Liver (tissue), 9 donors: ENCODE measurements around the gene SH3RF3. TPM values are rescaled to one million over a fixed set of nuclear protein-coding genes. Genes with fewer than 3 reads are reported as not detected.

ENCODE experiments used
- DNase-seq: peaks from one replicate; pipeline ENCODE4 v3.0.0-alpha.2; 2017; ENCODE audit warnings: low spot score
- H3K27ac ChIP-seq, 2 donors: one replicate each; pipeline ENCODE4 v1.7.0; 2013; ENCODE audit warnings: inconsistent platforms in 2 of 2, low read length in 2 of 2, control low read depth in 1 of 2, low read depth in 1 of 2, mild to moderate bottlenecking in 1 of 2
- H3K27me3 ChIP-seq, 4 donors: one replicate each; pipeline versions ENCODE4 v1.6.1 to v1.7.0; 2013; ENCODE audit warnings: low read length in 3 of 4, inconsistent platforms in 1 of 4, mild to moderate bottlenecking in 1 of 4, moderate library complexity in 1 of 4; ENCODE audit not compliant: control insufficient read depth in 4 of 4, insufficient read depth in 4 of 4
- H3K36me3 ChIP-seq, 4 donors: one replicate each; pipeline versions ENCODE4 v1.6.1 to v1.7.0; 2013; ENCODE audit warnings: low read length in 3 of 4, mild to moderate bottlenecking in 3 of 4, low read depth in 1 of 4, moderate library complexity in 1 of 4; ENCODE audit not compliant: control insufficient read depth in 4 of 4, insufficient read depth in 3 of 4
- H3K4me1 ChIP-seq, 4 donors: one replicate each; pipeline versions ENCODE4 v1.6.1 to v1.7.0; 2013; ENCODE audit warnings: low read length in 3 of 4, mild to moderate bottlenecking in 3 of 4, moderate library complexity in 1 of 4; ENCODE audit not compliant: control insufficient read depth in 4 of 4, insufficient read depth in 4 of 4
- H3K4me3 ChIP-seq, 3 donors: one replicate each; pipeline versions ENCODE4 v1.6.1 to v1.7.0; 2013; ENCODE audit warnings: low read length in 3 of 3, control low read depth in 1 of 3, low read depth in 1 of 3, mild to moderate bottlenecking in 1 of 3
- H3K9ac ChIP-seq, 2 donors: one replicate each; pipeline ENCODE4 v1.7.0; 2013; ENCODE audit warnings: low read length in 2 of 2, mild to moderate bottlenecking in 2 of 2, moderate library complexity in 2 of 2, control low read depth in 1 of 2, low read depth in 1 of 2
- H3K9me3 ChIP-seq, 4 donors: one replicate each; pipeline versions ENCODE4 v1.6.1 to v1.7.0; 2013; ENCODE audit warnings: low read length in 3 of 4; ENCODE audit not compliant: control insufficient read depth in 4 of 4
- ATF3 ChIP-seq: IDR thresholded peaks from 2 replicates; pipeline ENCODE4 v1.6.1; 2016; ENCODE audit warnings: antibody characterized with exemption
- EGR1 ChIP-seq, 2 donors: IDR thresholded peaks; 2 replicates each; pipeline ENCODE4 v1.6.1; 2016 to 2018; ENCODE audit warnings: antibody characterized with exemption in 2 of 2, low read depth in 2 of 2
- FOXA1 ChIP-seq: IDR thresholded peaks from 2 replicates; pipeline ENCODE4 v1.6.1; 2016; ENCODE audit warnings: antibody characterized with exemption
- FOXA2 ChIP-seq: IDR thresholded peaks from 2 replicates; pipeline ENCODE4 v1.6.1; 2016; ENCODE audit warnings: antibody characterized with exemption
- GABPA ChIP-seq, 2 donors: IDR thresholded peaks in 1 of 2; conservative IDR thresholded peaks in 1 of 2; 2 replicates each; pipeline ENCODE4 v1.6.1; 2016; ENCODE audit warnings: antibody characterized with exemption in 2 of 2, mild to moderate bottlenecking in 1 of 2, moderate library complexity in 1 of 2
- HNF4A ChIP-seq, 2 donors: conservative IDR thresholded peaks; 2 replicates each; pipeline ENCODE4 v1.6.1; 2016; ENCODE audit warnings: antibody characterized with exemption in 2 of 2, mild to moderate bottlenecking in 2 of 2
- HNF4G ChIP-seq: IDR thresholded peaks from 2 replicates; pipeline ENCODE4 v1.6.1; 2016; ENCODE audit warnings: antibody characterized with exemption
- JUND ChIP-seq, 2 donors: IDR thresholded peaks; 2 replicates each; pipeline ENCODE4 v1.6.1; 2016; ENCODE audit warnings: antibody characterized with exemption in 2 of 2
- MAX ChIP-seq: IDR thresholded peaks from 2 replicates; pipeline ENCODE4 v1.6.1; 2016; ENCODE audit warnings: antibody characterized with exemption
- NR2F2 ChIP-seq: IDR thresholded peaks from 2 replicates; pipeline ENCODE4 v1.6.1; 2016; ENCODE audit warnings: antibody characterized with exemption
- RAD21 ChIP-seq, 2 donors: IDR thresholded peaks; 2 replicates each; pipeline ENCODE4 v1.6.1; 2016; ENCODE audit warnings: antibody characterized with exemption in 2 of 2, mild to moderate bottlenecking in 2 of 2
- REST ChIP-seq: IDR thresholded peaks from 2 replicates; pipeline ENCODE4 v1.6.1; 2016; ENCODE audit warnings: antibody characterized with exemption, mild to moderate bottlenecking
- RXRA ChIP-seq, 2 donors: IDR thresholded peaks; 2 replicates each; pipeline ENCODE4 v1.6.1; 2017 to 2018; ENCODE audit warnings: antibody characterized with exemption in 2 of 2, mild to moderate bottlenecking in 1 of 2
- SP1 ChIP-seq: IDR thresholded peaks from 2 replicates; pipeline ENCODE4 v1.6.1; 2018; ENCODE audit warnings: antibody characterized with exemption, mild to moderate bottlenecking
- TAF1 ChIP-seq: conservative IDR thresholded peaks from 2 replicates; pipeline ENCODE4 v1.6.1; 2016; ENCODE audit warnings: antibody characterized with exemption, mild to moderate bottlenecking
- WGBS: extraction: QIAGEN DNeasy Blood & Tissue Kit; methylation state at CpG from one replicate; pipeline ENCODE4 v1.1.7; 2013; 5-methylcytosine and 5-hydroxymethylcytosine counted together
- polyA plus RNA-seq, 2 donors: library from polyadenylated mRNA; stranded (reverse) in 1 of 2; unstranded in 1 of 2; fragments of 200-250 nt in 1 of 2; fragments of >200 nt in 1 of 2; fragmentation: Nextera tagmentation in 1 of 2; extraction: Ambion mirVana in 1 of 2; gene quantifications; one replicate each; pipeline versions ENCODE4 v1.2.1 to v1.2.3, GENCODE V29; 2013 to 2015
- total RNA-seq, 2 donors: library from RNA; depleted of rRNA; stranded (reverse); fragments of >200 nt; gene quantifications; one replicate each; pipeline ENCODE4 v1.2.3, GENCODE V29; 2014
- TF ChIP-seq, protein P1 (sequence below): fragments of 150-350 bp; IDR thresholded peaks from 2 replicates; pipeline ENCODE4 v1.5.1; 2017; ENCODE audit warnings: improper control_type of control experiment, low read depth, low read length; ENCODE audit not compliant: missing input control
- TF ChIP-seq, protein P2 (sequence below): IDR thresholded peaks from 2 replicates; pipeline ENCODE4 v1.6.1; 2016; ENCODE audit warnings: antibody characterized with exemption
- donor health status: healthy.
- donor health status: healthy.
- donor health status: healthy.
- donor health status: healthy.
- donor health status: healthy.

SH3RF3 gene
- total and polyA plus RNA-seq, 4 donors: 0.11 to 1.0 (median 0.54) TPM

DNA sequence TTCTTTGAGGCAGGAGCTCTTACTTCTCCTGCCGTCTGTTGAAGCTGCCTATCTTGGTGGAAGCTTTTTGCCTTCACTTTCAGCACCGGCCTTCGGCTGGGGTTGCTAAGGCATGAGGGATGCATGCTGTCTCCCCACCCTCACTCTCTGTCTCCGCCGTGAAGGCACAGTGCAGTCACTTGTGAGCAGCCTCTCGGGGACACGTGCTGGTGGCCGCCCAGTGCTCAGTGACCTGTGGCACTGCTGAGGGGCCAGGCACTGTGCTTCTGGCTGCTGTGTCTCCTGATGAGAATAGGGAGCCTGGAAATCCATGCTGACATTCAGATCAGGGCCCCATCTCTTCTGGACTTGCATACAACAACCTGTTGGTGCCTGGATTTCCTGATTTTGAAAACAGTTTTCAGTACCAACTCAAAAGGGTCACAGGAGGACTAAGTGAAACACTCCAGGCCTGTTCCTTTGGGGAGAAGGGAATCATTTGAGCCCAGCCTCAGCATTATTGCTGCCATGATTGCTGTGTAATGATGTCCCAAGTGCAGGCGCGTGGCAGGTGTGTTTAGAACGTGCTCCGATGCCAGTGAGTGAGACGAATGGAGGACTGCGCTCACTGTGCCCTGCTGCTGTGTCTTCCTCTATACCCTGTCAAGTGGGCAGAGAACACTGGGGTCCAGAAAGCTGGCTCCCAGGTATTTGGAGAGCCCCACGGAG is 266.6 kb downstream of the SH3RF3 start:
- no peak for DNase-seq
- Histone ChIP-seq H3K9ac (no peak overlapping the region), H3K27me3 (no peaks in the 10 kb centered on the region), H3K4me3 (no peak overlapping the region), H3K36me3 (no peaks in the 10 kb centered on the region), H3K27ac (no peak overlapping the region), H3K9me3 (no peaks in the 10 kb centered on the region), H3K4me1 (no peaks in the 10 kb centered on the region)
- TF ChIP-seq RAD21 (IDR thresholded peaks at IDR 0.05): no peak
- no peak for TF ChIP-seq MAX
- no peak for TF ChIP-seq HNF4A (conservative IDR thresholded peaks at IDR 0.05)
- TF ChIP-seq RXRA (IDR thresholded peaks at IDR 0.05): no peak
- TF ChIP-seq HNF4G: no peak
- TF ChIP-seq SP1: no peak
- no peak for TF ChIP-seq GABPA (IDR thresholded peaks at IDR 0.05 in 1 of 2, conservative IDR thresholded peaks at IDR 0.05 in 1 of 2)
- TF ChIP-seq ATF3: no peak
- no peak for TF ChIP-seq FOXA1
- TF ChIP-seq, protein P1, sequence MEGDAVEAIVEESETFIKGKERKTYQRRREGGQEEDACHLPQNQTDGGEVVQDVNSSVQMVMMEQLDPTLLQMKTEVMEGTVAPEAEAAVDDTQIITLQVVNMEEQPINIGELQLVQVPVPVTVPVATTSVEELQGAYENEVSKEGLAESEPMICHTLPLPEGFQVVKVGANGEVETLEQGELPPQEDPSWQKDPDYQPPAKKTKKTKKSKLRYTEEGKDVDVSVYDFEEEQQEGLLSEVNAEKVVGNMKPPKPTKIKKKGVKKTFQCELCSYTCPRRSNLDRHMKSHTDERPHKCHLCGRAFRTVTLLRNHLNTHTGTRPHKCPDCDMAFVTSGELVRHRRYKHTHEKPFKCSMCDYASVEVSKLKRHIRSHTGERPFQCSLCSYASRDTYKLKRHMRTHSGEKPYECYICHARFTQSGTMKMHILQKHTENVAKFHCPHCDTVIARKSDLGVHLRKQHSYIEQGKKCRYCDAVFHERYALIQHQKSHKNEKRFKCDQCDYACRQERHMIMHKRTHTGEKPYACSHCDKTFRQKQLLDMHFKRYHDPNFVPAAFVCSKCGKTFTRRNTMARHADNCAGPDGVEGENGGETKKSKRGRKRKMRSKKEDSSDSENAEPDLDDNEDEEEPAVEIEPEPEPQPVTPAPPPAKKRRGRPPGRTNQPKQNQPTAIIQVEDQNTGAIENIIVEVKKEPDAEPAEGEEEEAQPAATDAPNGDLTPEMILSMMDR: no peak
- 85% methylated on average over 15 of the region's 15 CpGs for WGBS

GRCh38 chr2:109396202-109397180 is 267.5 kb downstream of the SH3RF3 start:
- Histone ChIP-seq H3K4me1 (no peaks in the 10 kb centered on the region), H3K9me3 (no peaks in the 10 kb centered on the region), H3K36me3 (no peaks in the 10 kb centered on the region), H3K27ac (no peak overlapping the region), H3K4me3 (no peak overlapping the region), H3K9ac (no peak overlapping the region), H3K27me3 (no peaks in the 10 kb centered on the region)
- TF ChIP-seq ATF3 (no peak), FOXA1 (no peak), MAX (no peak), EGR1 (IDR thresholded peaks at IDR 0.05; ENCODE audit: low read depth in 2 of 2) (no peak), NR2F2 (no peak), JUND (IDR thresholded peaks at IDR 0.05) (no peak), HNF4A (conservative IDR thresholded peaks at IDR 0.05) (no peak), RXRA (IDR thresholded peaks at IDR 0.05) (no peak), SP1 (no peak), REST (no peak), TAF1 (no peak), FOXA2 (no peak), GABPA (IDR thresholded peaks at IDR 0.05 in 1 of 2, conservative IDR thresholded peaks at IDR 0.05 in 1 of 2) (no peak)
- TF ChIP-seq, protein P2, sequence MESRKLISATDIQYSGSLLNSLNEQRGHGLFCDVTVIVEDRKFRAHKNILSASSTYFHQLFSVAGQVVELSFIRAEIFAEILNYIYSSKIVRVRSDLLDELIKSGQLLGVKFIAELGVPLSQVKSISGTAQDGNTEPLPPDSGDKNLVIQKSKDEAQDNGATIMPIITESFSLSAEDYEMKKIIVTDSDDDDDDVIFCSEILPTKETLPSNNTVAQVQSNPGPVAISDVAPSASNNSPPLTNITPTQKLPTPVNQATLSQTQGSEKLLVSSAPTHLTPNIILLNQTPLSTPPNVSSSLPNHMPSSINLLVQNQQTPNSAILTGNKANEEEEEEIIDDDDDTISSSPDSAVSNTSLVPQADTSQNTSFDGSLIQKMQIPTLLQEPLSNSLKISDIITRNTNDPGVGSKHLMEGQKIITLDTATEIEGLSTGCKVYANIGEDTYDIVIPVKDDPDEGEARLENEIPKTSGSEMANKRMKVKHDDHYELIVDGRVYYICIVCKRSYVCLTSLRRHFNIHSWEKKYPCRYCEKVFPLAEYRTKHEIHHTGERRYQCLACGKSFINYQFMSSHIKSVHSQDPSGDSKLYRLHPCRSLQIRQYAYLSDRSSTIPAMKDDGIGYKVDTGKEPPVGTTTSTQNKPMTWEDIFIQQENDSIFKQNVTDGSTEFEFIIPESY: no peak
- TF ChIP-seq, protein P1: no peak
- DNase-seq: no peak
- WGBS: 77% methylated on average over 15 of the region's 15 CpGs
